Activated naive CD8-positive, alpha-beta T cell treated with anti-CD3 and anti-CD28 coated beads for 36 hours (primary cell): Measurements from ENCODE around the gene PSMB10. TPM values are rescaled to one million over a fixed set of nuclear protein-coding genes. Genes with fewer than 3 reads are reported as not detected.

Experiments
- DNase-seq: peaks from one replicate; pipeline ENCODE4 v3.0.0; 2021
- H3K27ac Mint-ChIP-seq: one replicate; pipeline ENCODE4 v1.8.0; 2022; ENCODE audit warnings: mild to moderate bottlenecking, moderate library complexity, mixed read lengths
- H3K27me3 Mint-ChIP-seq: one replicate; pipeline ENCODE4 v1.8.0; 2022; ENCODE audit warnings: mild to moderate bottlenecking, mixed read lengths
- H3K36me3 Mint-ChIP-seq: one replicate; pipeline ENCODE4 v1.8.0; 2021; ENCODE audit warnings: mild to moderate bottlenecking, mixed read lengths
- H3K4me1 Mint-ChIP-seq: one replicate; pipeline ENCODE4 v1.8.0; 2021; ENCODE audit warnings: mixed read lengths
- H3K4me3 Mint-ChIP-seq: one replicate; pipeline ENCODE4 v1.8.0; 2022; ENCODE audit warnings: mild to moderate bottlenecking, moderate library complexity, mixed read lengths
- H3K9me3 Mint-ChIP-seq: one replicate; pipeline ENCODE4 v1.8.0; 2022; ENCODE audit warnings: mixed read lengths
- total RNA-seq, 2 experiments: library from RNA; stranded (reverse); gene quantifications; one replicate each; pipeline ENCODE4 v1.2.3, GENCODE V29; 2021

Gene PSMB10
- total RNA-seq, 2 experiments from 2014 or later = 220 to 235 TPM

DNA sequence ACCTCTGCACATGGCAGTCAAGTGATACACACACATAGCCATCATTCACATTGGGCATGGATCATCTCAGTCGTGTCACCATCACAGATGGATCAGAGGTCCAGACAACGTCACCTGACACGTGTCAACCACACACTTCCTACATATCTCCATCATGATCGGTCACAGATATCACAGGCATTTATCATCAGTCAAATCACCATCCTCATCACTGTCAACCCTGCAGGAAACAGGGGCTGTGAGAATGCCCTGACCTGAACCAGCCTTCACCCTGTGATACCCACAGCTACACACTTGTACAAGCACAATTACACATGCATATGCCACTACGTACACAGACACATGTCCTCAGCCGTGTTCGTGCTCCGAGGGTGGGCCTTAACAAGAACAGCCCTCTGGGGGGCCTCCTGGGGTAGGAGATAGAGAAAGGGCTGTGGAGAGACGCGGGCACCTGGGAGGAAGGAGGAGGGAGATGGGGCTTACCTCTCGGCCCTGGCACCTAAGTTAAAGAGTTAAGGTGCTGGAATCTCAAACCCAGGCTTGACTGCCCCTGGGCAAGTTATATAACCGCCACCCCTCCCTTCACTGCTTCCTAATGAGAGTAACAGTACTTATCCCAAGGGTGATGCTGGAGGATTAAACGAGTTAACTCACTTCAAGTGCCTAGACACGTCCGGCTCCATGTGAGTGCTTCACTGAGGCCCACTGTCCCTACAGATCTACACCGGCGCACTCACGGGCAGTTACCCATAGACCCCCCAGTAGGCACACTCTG, 30.7 kb upstream of the PSMB10 start:
- H3K27ac Mint-ChIP-seq = peak overlapping the region; percentile 93
- no peaks in the 10 kb centered on the region for H3K9me3 Mint-ChIP-seq
- no peaks in the 10 kb centered on the region for H3K27me3 Mint-ChIP-seq
- peak; percentile 44 for DNase-seq
- H3K4me1 Mint-ChIP-seq = peaks cover 16% of the 10 kb centered on the region
- H3K4me3 Mint-ChIP-seq = peak overlapping the region; percentile 99
- peaks cover 2% of the 10 kb centered on the region for H3K36me3 Mint-ChIP-seq

DNA sequence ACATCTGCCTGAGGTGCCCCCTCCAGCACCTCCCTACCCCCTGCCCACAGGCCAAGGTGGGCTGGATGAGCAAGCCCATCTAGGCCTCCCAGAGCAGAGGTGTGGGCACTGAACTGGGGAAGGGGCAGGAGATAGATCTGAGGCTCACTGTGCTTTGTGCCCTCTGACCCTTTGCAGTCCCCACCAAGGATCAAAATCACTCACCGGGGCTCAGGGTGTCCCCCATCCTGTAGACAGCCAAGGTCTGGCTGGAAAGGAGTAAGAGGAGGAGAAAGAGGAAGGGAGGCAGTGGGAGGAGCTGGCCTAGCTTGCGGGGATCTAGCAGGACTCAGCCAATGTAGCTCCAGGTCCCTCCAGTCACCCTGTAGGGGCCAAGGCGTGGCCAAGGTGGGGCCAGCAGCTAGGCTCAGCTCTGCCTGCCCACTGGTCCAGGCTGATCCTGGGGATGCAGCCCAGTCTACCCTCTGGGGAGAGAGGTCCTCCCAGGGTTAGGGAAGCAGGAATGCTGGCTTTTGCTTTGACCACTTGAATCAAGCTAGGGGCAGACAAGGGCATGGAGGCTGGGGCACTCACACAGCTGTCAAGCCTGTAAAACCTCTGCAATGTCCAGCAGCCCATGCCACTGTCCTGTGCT, 30.0 kb upstream of the PSMB10 start:
- no peaks in the 10 kb centered on the region for H3K27me3 Mint-ChIP-seq
- no peaks in the 10 kb centered on the region for H3K9me3 Mint-ChIP-seq
- DNase-seq = no peak
- H3K27ac Mint-ChIP-seq = peak overlapping the region; percentile 93
- H3K36me3 Mint-ChIP-seq = peaks cover 5% of the 10 kb centered on the region
- peaks cover 16% of the 10 kb centered on the region for H3K4me1 Mint-ChIP-seq
- H3K4me3 Mint-ChIP-seq = peak overlapping the region; percentile 99

DNA sequence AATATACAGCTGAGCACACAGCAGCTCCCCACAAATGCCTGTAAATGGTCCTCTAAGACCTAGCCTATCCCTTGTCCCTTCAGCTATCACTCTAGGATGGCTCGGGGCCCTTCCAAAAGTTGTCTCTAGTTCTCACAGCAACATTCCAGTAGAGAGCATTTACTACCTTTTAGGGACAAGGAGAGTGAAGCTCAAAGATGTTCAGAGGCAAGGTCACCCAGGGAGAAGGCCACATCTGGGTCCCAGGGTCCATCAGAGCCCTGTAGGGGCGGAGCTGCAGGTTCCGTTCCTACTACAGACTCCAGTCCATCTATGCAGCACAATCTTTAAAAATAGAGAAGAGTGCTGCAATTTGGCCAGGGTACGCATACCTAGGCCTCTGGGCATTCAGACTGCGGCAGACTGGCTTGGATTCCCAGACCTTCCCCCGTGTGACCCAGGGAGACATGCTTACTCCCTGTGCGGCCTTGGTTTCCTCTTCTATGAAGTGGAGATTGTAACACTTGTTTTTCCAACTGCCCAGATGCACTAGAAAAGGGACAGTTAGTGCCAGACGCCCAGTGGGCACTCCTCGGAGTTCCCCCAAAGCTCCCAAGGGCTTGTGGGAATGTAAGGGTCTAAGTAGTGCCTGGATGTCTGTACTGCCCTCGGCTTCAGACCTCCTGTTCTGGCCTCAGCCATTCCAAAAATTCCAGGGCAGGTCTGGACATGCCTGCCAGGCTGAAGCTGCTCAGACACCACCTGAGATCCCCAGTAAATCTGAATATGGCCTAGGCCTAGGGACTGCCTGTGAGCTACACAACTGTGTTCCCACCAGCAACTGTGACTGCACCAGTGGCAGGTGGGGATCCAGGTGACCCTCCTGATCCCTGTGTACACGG, 29.3 kb upstream of the PSMB10 start:
- DNase-seq = no peak
- Mint-ChIP-seq H3K4me1 (peaks cover 16% of the 10 kb centered on the region), H3K9me3 (no peaks in the 10 kb centered on the region), H3K36me3 (peaks cover 5% of the 10 kb centered on the region), H3K4me3 (no peak overlapping the region), H3K27me3 (no peaks in the 10 kb centered on the region), H3K27ac (no peak overlapping the region)

DNA sequence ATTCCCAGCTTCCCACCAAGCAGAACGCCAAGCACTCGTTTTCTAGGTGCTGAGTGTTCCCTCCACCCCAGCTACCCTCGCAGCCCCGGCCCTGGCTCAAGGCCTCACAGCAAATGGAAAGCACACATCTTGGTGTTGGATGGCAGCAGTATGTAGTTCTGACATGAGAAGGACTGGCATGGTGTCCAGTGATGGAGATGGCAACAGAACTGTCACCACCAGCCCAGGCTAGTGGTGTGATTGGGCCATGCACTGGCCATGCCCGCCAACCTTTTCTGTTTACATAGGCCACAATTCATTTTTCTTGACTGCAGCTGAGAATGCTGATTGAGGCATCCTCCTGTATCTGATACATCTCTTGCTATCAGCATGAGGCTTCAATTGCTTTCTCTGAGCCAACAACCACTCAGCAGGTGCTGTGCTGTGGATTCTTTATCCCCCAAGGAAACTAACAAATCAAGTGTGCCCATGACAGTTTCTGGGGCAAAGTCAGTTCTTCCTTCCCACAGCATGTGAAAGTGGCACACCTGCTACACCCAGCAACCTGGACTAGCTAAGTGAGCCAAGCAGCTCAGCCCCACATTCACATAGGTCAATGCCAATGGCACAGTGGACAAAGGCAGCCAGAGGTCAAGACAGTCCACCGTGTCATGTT, 28.0 kb upstream of the PSMB10 start:
- no peak for DNase-seq
- Mint-ChIP-seq H3K27me3 (no peaks in the 10 kb centered on the region), H3K9me3 (no peaks in the 10 kb centered on the region), H3K36me3 (peaks cover 5% of the 10 kb centered on the region), H3K4me3 (no peak overlapping the region), H3K27ac (no peak overlapping the region), H3K4me1 (peaks cover 14% of the 10 kb centered on the region)

DNA sequence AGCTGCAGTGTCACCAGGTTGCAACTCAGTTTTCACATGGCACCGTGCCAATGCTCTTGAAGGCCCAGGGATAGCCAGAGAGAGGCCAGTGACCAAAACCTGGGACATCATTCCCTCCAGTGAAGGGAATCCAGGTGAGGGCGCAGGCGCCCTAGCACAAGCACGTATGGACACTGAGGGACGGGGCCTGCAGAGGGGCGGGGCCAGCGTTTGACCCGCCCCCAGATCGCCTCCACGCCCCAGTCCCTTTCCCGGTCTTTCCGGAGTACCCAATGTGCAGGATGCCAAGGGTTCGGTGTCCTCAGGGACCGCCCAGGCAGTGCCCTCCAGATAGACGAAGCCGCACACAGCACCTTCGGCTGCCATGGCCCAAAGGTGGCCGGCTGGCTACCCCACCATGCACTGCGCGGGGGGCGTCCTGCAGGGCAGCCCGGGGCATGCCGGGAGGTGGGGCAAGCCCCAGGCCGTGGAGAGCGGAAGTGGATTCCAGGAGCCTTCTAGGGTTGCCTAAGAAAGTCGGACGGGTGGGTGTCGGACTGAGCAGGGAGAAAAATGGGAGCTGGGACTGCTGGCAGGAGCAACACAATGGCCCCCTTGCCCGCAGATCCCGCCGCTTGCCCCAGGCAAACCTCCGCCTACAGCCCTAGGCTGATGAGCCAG, 27.1 kb upstream of the PSMB10 start:
- Mint-ChIP-seq H3K36me3 (peaks cover 5% of the 10 kb centered on the region), H3K9me3 (no peaks in the 10 kb centered on the region), H3K4me1 (peaks cover 10% of the 10 kb centered on the region), H3K4me3 (no peak overlapping the region), H3K27ac (no peak overlapping the region), H3K27me3 (no peaks in the 10 kb centered on the region)
- no peak for DNase-seq

DNA sequence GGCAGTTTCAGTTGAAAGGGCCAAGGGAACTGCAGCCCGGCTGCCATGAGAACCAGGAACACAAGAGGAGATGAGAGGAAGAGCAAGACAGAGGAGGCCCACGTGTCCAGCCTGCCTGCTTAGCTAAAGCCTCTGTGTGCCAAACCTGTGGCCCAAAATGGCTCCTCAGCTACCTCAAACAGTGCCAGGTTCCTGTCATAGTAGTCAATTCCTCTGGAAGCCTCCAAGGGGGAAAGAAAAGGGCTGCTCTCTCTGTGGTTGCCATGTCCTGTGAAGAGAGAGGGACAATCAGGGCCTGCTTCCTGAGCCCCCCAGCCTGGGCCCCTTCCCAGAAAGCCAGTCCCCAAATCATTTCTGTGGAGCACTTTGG, 26.6 kb upstream of the PSMB10 start:
- Mint-ChIP-seq H3K27me3 (no peaks in the 10 kb centered on the region), H3K9me3 (no peaks in the 10 kb centered on the region)

DNA sequence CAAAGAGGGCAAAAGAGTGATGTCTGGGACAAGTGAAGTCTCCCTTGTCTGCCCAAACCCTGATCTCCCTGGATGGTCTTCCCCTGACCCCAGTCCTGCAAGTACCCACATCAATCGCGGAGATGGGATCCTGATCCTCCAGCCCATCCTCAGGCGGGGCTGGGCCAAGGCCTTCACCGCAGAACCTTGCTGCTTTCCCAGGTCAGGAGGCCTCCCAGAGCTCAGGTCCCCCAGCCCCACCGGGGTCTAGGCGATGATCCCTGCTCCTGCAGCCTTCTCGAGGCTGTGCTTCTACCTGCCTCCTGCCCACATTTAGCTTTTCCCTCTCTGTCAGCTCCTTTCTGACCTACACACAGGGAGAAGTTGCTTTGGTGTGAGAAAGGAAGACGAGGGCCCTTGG, 25.5 kb upstream of the PSMB10 start:
- Mint-ChIP-seq H3K27ac (no peak overlapping the region), H3K27me3 (no peaks in the 10 kb centered on the region), H3K36me3 (peaks cover 6% of the 10 kb centered on the region), H3K9me3 (no peaks in the 10 kb centered on the region), H3K4me3 (no peak overlapping the region), H3K4me1 (peaks cover 7% of the 10 kb centered on the region)
- DNase-seq = no peak

More for the DNA sequence above, 26.6 kb upstream of the PSMB10 start:
- Mint-ChIP-seq H3K27ac (no peak overlapping the region), H3K4me1 (peaks cover 10% of the 10 kb centered on the region), H3K4me3 (no peak overlapping the region), H3K36me3 (peaks cover 5% of the 10 kb centered on the region)
- no peak for DNase-seq

DNA sequence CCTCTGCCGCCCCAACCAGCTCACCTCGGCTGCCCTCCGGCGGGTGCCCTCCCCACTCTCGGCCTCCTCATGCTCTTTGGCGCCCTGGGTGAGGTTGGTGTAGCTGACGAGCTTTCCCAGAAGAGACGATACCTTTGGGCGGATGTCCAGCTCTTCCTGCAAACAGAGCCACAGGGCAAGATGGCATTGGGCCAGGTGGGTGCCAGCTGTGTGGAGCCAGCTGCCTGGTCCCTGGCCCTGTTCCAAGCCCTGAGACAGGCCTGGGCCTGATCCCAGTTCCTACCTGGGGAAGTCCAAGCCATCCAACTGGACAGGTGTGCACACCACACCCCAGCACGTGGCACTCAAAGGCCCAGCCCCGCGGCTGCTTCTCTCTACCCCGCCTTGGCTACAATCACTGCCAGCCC, 24.9 kb upstream of the PSMB10 start:
- no peaks in the 10 kb centered on the region for H3K9me3 Mint-ChIP-seq
- no peaks in the 10 kb centered on the region for H3K27me3 Mint-ChIP-seq
- DNase-seq = no peak
- H3K27ac Mint-ChIP-seq = no peak overlapping the region
- H3K4me3 Mint-ChIP-seq = no peak overlapping the region
- H3K4me1 Mint-ChIP-seq = peaks cover 4% of the 10 kb centered on the region
- H3K36me3 Mint-ChIP-seq = peaks cover 6% of the 10 kb centered on the region

DNA sequence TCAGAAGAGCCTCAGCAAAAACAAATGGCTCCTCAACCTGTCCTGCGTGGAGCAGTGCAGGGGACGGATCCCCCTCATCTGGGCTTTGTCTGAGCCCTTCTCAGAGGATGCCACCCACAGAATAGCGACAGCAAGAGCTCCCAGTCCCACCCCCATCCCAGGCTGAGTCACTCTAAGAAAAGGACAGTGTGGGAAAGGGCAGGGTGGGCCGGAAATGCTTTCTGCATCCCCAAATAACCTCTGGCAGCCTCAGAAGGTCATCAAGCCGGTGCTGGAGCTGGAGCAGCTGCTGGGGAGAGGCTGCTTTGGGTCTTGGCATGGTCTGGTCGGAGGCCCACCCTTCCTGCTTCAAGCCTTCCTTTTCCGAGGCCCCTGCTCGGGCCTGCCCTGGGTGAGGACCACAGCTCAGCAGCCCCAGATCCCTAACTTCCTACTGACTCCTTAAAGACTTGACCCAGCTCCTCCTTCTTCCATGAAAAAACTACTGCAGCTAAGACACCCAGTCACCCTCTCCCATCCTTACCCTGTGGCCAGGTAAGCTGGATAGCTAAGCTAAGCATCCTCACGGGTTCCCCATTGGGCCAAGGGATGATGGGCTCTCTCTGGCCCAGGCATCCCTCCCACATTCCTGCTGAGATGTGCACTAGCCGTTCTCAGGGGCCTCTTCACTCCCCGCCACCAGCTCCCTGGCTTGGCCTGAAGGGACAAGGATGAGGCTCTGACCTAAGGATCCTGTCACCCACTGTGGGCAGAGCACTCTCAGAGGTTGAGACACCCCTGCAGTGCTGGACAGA, 23.1 kb upstream of the PSMB10 start:
- no peaks in the 10 kb centered on the region for H3K27me3 Mint-ChIP-seq
- no peaks in the 10 kb centered on the region for H3K4me1 Mint-ChIP-seq
- no peak overlapping the region for H3K4me3 Mint-ChIP-seq
- H3K27ac Mint-ChIP-seq = no peak overlapping the region
- DNase-seq = no peak
- peaks cover 6% of the 10 kb centered on the region for H3K36me3 Mint-ChIP-seq
- no peaks in the 10 kb centered on the region for H3K9me3 Mint-ChIP-seq

DNA sequence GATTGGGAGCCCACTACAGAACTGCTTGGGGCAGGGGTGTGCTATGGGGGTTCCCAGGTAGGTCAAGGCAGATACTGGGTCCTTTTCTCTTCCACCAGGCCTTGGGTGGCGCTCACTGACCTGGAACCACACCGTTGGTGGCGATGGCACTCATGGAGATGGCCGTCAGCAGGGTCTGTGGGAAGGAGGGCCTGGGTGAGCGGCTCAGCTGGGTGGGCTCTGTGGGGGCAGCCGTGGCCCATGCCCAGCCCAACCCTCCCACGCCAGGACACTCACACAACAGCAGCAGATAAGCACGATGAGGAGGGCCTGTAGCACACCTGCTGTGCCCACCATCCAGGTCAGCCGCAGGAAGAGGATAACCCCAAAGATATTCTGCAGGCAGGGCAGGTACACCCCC, 21.0 kb upstream of the PSMB10 start:
- no peak overlapping the region for H3K4me3 Mint-ChIP-seq
- no peak overlapping the region for H3K27ac Mint-ChIP-seq

DNA sequence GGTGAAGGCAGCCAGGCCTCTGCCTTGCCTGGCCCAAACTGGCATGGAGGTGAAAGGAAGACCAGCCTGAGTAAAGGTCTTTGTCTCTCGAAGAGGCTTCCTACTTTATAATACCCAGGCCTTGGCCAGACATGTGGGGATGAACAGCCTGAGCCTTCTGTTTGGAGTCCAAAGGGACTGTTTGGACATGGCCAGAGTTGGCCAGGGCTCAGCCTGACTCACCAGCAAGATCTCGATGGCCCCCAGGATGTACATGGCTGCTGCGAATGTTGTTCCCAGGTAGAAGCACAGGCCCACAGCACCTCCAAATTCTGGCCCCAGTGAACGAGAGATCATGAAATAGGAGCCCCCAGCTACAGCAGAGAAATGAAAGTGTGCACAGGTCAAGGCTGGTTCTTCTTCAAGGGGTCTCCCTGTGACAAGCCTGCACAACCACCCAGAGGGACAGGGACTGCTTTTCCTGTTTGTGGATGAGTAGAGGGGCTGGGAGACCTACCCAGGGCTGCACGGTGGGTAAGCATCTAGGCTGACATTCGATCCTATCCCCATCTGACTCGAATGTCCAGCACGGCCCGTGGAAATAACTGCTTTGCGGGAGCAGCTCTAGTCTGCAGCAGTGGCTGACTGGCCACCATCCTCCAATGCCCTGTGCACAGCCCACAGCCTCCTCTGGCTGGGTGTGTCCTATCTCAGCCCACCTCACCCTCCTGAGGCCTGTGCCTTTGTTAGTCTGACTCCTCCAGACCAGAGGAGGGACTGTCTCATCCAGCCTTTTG, 18.0 kb upstream of the PSMB10 start:
- Mint-ChIP-seq H3K4me3 (no peak overlapping the region), H3K9me3 (no peaks in the 10 kb centered on the region), H3K27me3 (no peaks in the 10 kb centered on the region), H3K27ac (no peak overlapping the region), H3K4me1 (no peaks in the 10 kb centered on the region), H3K36me3 (peaks cover 3% of the 10 kb centered on the region)
- DNase-seq = no peak

More for the DNA sequence above, 21.0 kb upstream of the PSMB10 start:
- H3K4me1 Mint-ChIP-seq = no peaks in the 10 kb centered on the region
- peaks cover 6% of the 10 kb centered on the region for H3K36me3 Mint-ChIP-seq
- no peaks in the 10 kb centered on the region for H3K27me3 Mint-ChIP-seq
- no peak for DNase-seq
- no peaks in the 10 kb centered on the region for H3K9me3 Mint-ChIP-seq

DNA sequence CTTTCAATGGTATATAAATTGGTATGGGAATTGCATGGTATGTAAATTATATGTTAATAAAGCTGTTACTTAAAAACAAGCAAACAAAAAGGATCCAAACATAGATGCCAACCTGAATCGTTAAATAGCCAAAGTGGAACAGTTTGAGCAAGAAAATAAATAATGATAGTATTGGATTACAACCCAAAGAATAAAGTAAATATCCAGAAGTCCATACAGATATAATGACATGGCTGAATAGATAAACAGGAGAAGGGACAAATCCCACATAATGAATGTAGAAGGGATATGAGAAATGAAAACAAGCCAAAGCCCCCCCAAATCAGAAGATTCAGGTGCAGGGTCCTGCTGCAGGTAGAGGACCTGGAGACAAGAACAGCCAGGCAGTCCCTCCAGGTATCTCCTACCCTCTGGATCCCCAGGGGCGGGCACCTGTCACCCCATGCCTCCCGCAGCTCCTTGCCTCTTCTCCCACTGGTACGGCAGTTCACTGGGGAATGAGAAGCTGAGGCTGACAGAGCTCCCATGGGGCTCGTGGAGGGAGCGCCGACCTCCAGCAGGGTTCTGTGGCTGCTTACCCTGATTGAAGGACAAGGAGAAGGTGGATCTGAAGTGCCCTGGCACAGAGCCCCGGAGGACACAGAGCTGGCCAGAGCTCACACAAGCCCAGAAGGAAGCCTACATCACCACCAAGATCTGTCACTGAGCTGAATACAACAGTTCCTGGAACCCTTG, 17.2 kb upstream of the PSMB10 start:
- H3K36me3 Mint-ChIP-seq = peaks cover 3% of the 10 kb centered on the region
- no peak for DNase-seq
- no peaks in the 10 kb centered on the region for H3K9me3 Mint-ChIP-seq
- H3K4me3 Mint-ChIP-seq = no peak overlapping the region
- H3K27ac Mint-ChIP-seq = no peak overlapping the region
- no peaks in the 10 kb centered on the region for H3K4me1 Mint-ChIP-seq
- no peaks in the 10 kb centered on the region for H3K27me3 Mint-ChIP-seq

DNA sequence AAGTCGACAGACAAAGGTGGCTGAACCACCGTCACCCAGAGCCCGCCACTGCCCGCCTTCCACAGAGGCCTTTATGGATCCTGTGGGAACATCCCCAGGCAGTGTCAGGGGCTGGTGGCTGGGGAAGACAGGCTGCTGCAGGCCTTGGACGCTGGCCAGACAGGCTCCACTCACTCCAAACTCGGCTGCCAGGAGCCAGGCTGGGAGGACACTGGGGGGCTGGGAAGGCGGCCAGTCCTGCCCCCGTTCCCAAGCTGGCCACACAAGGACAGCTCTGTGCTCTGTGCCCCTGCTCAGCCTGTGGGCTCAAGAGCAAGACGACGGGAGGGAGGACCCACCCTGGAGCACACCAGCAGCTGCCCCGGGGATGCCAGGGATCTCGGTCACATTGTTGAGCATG, 14.8 kb upstream of the PSMB10 start:
- H3K9me3 Mint-ChIP-seq = no peaks in the 10 kb centered on the region
- H3K27ac Mint-ChIP-seq = no peak overlapping the region
- H3K4me1 Mint-ChIP-seq = no peaks in the 10 kb centered on the region
- H3K4me3 Mint-ChIP-seq = no peak overlapping the region
- DNase-seq = no peak
- H3K27me3 Mint-ChIP-seq = no peaks in the 10 kb centered on the region
- H3K36me3 Mint-ChIP-seq = peaks cover 6% of the 10 kb centered on the region
